T47D (cell line): ENCODE data around the gene LRFN3.
A peak's percentile ranks its signal among the peaks of the same experiment; 100 is the strongest.
"Not testable (repeated sequence)": the region's sequence is repeated elsewhere in the genome, so short reads cannot be mapped to it uniquely, and the experiment has no call there.

Experiments
- DNase-seq, 2 experiments: peaks; one replicate each; pipeline versions ENCODE4 v3.0.0 to v3.0.0-alpha.2; 2011 to 2012; ENCODE audit warnings: low read depth in 1 of 2, low spot score in 1 of 2
- JUND ChIP-seq: IDR thresholded peaks from 2 replicates; pipeline ENCODE4 v1.6.1; 2012; ENCODE audit warnings: low read depth
- in situ Hi-C: cut with HindIII; loops from 2 replicates; pipeline ENCODE4 v1.10.0; 2016; ENCODE audit warnings: low sequenced_read_pairs, low pct_unique_long_range_greater_than_20kb

LRFN3 gene

GRCh38 chr19:35949131-35949530, 13.0 kb downstream of the LRFN3 start:
- no peak for DNase-seq
- no peak for TF ChIP-seq JUND
- in situ Hi-C loops: no loop called here

GRCh38 chr19:35955881-35956634, 19.9 kb downstream of the LRFN3 start:
- in situ Hi-C loops: no loop called here
- no peak for DNase-seq
- TF ChIP-seq JUND: no peak

GRCh38 chr19:35957411-35957810, 21.2 kb downstream of the LRFN3 start:
- DNase-seq, in situ Hi-C loops: not testable (repeated sequence)

DNA sequence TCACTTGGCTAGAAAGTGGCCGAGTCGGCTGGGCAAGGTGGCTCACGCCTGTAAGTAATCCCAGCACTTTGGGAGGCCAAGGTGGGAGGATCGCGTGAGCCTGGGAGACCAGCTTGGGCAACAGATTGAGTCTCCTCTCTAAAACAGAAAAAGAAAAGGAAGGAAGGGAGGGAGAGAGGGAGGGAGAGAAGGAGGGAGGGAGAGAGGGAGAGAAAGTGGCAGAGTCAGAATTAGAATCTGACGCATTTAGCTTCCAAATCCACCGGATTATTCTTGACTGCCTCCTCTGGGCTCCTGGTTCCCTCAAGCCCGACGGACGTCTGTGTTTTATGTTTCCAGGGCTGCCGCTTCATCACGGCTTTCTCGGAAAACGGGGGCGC, 22.5 kb downstream of the LRFN3 start:
- in situ Hi-C loops: no loop called here
- TF ChIP-seq JUND: no peak
- no peak for DNase-seq

GRCh38 chr19:35959040-35959967, 23.1 kb downstream of the LRFN3 start:
- DNase-seq: peak in 1 of 2 experiments; percentile 23
- no peak for TF ChIP-seq JUND
- in situ Hi-C loops: no loop called here

DNA sequence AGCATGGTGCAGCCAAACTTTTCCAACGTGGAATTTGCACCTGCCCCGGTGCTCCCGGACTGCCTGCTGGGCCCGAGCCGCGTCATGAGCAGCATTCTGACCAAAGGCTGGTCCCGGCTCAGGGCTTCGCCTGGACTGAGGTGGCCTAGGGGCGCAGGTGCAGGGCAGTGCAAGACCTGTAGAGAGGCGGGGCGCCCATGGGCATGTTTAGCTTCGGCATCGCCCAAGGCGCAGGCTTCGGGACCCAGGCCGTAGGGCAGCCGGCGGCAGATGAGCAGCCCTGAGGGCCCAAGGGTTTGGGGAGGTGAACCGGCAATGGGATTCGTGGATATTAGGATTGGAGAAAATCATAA, 23.8 kb downstream of the LRFN3 start:
- no peak for TF ChIP-seq JUND
- no peak for DNase-seq
- in situ Hi-C loops: no loop called here

GRCh38 chr19:35960432-35960972, 24.3 kb downstream of the LRFN3 start:
- in situ Hi-C loops: no loop called here
- no peak for TF ChIP-seq JUND

GRCh38 chr19:35963514-35963913, 27.3 kb downstream of the LRFN3 start:
- in situ Hi-C loops: no loop called here
- peak; percentile 64 to 75 for DNase-seq
- no peak for TF ChIP-seq JUND

More at GRCh38 chr19:35960432-35960972, 24.3 kb downstream of the LRFN3 start:
- no peak for DNase-seq

- in situ Hi-C loops: no loop called here
- no peak for DNase-seq
- TF ChIP-seq JUND: no peak
Measured at GRCh38 chr19:35966771-35967170, 30.6 kb downstream of the LRFN3 start.

GRCh38 chr19:35973487-35973886, 37.3 kb downstream of the LRFN3 start:
- DNase-seq: peak in 1 of 2 experiments; percentile 65
- TF ChIP-seq JUND: no peak
- in situ Hi-C loops: no loop called here

DNA sequence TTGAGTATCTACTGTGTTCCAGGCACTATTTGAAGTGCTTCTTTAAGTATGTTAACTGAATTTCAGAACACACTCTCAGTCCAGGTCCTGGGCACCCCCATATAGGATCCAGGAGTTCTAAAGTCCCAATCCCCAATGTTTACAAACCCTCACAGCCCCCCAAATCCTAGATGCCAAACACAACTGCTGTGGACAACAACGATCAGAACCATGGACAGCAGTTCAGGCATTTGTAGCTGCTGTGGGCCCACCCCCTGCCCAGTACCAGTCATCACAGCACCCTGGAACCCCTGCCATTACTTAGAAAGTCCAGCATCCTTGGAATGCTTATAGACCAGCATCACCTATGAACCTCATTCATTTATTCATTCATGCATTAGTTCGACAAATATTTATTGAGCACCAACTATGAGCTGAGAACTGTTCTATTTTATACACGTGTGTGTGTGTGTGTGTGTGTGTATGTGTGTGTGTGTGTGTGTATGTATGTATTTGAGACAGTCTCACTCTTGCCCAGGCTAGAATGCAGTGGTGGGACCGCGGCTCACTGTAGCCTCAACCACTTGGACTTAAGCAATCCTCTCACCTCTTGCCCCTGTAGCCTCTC, 39.5 kb downstream of the LRFN3 start:
- TF ChIP-seq JUND: no peak
- in situ Hi-C loops: no loop called here
- peak; percentile 34 to 48 for DNase-seq

GRCh38 chr19:35977446-35978222, 41.5 kb downstream of the LRFN3 start:
- TF ChIP-seq JUND: no peak
- in situ Hi-C loops: no loop called here
- DNase-seq: no peak
